AML-193 (cell line): ENCODE data around the gene AP1M2.
A peak's percentile ranks its signal among the peaks of the same experiment; 100 is the strongest.

Experiments used
- DNase-seq, 2 experiments: peaks; one replicate each; lab custom pipeline; 2025; lab: John Stamatoyannopoulos, UW

Gene AP1M2

DNA sequence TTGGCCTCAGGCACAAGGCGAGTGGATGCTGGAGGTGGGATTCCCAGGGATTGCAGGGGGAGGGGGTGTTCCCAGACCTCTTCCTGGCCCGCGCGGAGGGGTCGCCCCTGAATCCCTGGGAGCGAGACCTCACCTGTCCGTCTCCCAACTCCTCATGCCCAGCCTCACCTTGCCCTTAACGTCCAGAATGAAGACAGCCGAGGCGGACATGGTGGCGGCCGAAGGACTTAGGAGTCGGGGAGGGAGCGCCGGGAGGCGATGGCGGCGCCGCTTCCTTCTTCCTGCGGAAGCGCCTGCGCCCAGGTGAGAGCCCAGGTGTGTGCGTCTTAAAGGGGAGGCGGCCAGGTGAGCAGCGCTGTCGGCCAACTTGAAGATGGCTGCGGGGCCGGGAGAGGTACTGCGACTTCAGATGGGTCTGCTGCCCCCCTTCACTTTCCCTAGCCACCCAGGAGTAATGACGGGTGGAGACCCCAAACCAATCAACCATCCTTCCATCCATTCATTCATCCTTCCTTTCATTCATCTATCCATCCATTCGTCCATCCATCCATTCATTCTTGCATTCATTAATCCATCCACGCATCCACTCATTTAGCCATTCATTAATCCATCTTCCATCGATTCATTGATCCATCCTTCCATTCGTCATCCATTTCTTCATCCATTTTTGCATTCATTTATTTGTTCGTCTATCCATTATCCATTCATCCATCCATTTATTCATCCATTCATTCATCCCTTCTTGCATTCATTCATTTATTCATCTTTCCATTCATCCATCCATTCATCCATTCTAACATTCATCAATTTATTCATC lies at the start of gene AP1M2:
Gene AP1M2 (minus strand): TSS at position 291 of the 817 bp plus-strand sequence. CDS start 81 bp downstream, at position 210.
- no peak for DNase-seq

GRCh38 chr19:10636304-10636972 lies 49.3 kb upstream of the AP1M2 start:
- no peak for DNase-seq

- no peak for DNase-seq
Measured at GRCh38 chr19:10634963-10635362, 47.9 kb upstream of the AP1M2 start.

GRCh38 chr19:10634430-10634829 lies 47.3 kb upstream of the AP1M2 start:
- DNase-seq: no peak

GRCh38 chr19:10631874-10632273 lies 44.8 kb upstream of the AP1M2 start:
- no peak for DNase-seq

- DNase-seq: no peak
Measured at GRCh38 chr19:10625762-10626138, 38.6 kb upstream of the AP1M2 start.

DNA sequence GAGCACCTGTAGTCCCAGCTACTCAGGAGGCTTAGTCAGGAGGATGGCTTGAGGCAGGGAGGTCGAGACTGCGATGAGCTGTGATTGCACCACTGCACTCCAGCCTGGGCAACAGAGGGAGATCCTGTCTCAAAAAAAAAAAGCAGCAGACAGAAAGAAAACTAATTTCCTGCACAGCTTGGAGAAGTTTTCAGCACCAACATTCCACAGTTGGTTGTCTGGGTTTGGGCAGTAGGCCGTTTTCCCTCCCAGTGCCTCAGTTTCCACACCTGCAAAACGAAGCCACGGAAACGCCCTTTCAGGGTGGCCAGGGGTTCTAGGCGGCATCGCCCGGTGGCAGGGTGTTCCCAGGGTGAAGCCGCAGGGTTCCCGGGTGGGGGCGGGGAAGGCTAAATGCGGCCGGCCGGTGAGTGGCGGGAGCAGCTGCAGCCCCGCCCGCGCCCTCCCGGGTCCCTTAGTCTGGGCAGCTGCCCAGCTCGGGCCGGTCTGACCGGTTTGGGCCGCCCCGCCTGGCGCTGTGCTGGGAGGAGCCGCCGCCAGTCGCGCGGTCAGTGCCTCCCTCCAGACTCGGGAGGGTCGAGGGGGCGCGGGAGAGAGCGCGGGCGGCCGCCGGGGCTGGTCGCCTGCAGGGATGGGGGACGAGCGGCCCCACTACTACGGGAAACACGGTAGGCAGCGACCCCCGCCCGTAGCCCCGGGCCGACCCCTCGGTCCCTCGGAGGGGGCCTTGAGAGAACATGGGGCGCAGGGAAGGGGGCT lies 38.1 kb upstream of the AP1M2 start, which contains the start of gene SLC44A2:
Gene SLC44A2 (plus strand): TSS at position 551 of the 759 bp plus-strand sequence. CDS start 81 bp downstream, at position 632.
- DNase-seq: no peak

GRCh38 chr19:10624585-10624984 lies 37.5 kb upstream of the AP1M2 start:
- no peak for DNase-seq

GRCh38 chr19:10621966-10622365 lies 34.9 kb upstream of the AP1M2 start:
- no peak for DNase-seq

DNA sequence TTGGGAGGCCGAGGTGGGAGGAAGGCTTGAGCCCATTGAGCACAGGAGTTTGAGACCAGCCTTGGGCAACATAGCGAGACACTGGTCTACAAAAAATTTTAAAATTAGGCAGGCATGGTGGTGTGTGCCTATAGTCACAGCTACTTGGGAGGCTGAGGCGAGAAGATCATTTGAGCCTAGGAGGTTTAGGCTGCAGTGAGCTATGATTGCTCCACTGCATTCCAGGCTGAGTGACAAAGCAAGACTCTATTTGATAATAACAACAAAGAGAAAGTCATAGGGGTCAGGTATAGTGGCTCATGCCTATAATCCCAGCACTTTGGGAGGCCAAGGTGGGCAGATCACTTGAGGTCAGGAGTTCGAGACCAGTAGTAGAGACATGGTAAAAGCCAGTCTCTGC lies 33.7 kb upstream of the AP1M2 start:
- DNase-seq: no peak

DNA sequence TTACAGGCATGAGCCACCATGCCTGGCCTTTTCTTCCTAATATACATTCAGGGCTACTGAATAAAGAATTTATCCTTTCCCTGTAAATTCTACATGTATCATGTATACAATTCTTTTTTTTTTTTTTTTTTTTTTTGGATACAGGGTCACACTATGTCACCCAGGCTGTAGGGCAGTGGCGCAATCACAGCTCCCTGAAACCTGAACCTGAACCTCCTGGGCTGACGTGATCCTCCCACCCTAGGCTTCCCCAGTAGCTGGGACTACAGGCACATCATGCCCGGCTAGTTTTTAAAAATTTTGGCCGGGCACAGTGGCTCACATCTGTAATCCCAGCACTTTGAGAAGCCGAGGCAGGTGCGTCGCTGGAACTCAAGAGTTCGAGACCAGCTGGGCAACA lies 31.7 kb upstream of the AP1M2 start:
- no peak for DNase-seq

- no peak for DNase-seq
Measured at GRCh38 chr19:10617409-10618121, 30.5 kb upstream of the AP1M2 start.

DNA sequence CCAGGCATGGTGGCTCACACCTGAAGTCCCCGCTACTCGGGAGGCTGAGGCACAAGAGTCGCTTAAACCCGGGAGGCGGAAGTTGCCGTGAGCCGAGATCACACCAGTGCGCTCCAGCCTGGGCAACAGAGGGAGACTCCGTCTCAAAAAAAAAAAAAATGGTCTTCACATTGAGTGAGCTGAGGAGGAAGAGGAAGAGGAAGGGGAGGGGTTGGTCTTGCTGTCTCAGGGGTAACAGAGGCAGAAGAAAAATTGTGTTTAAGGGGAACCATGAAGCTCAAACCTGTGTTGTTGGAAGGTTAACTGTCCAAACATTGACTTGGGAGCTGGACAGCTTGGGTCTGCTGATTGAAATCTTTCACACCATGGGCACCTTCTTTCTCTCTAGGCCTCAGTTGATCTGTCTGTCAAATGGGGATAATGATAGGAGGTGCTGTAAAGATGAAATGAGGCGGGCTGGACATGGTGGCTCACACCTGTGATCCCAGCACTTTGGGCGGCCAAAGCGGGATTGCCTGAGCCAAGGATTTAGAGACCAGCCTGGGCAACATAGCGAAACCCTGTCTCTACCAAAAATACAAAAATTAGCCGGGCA lies 28.4 kb upstream of the AP1M2 start:
- DNase-seq: no peak

- no peak for DNase-seq
Measured at GRCh38 chr19:10612499-10613119, 25.5 kb upstream of the AP1M2 start.

DNA sequence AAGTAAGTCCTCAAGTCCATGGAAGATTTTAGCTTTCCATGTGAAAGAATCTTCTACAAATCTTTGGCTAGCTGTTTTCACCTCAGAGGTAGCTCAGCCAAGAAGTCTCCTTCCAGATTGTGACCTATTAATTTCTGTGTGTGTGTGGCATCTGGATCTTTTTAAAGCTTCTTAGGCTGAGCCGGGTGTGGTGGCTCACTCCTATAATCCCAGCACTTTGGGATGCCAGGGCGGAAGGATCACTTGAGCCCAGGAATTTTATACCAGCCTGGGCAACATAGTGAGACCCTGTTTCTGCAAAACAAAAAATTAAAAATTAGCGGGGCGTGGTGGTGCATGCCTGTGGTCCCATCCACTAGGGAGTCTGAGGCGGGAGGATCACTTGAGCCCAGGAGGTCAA lies 24.8 kb upstream of the AP1M2 start:
- DNase-seq: no peak

GRCh38 chr19:10604460-10604980 lies 17.4 kb upstream of the AP1M2 start:
- peak; percentile 16 to 19 for DNase-seq

- DNase-seq: peak; percentile 82 to 88
Measured at GRCh38 chr19:10603873-10604459, 16.9 kb upstream of the AP1M2 start.

GRCh38 chr19:10603084-10603872 lies 16.2 kb upstream of the AP1M2 start:
- peak in 1 of 2 experiments; percentile 13 for DNase-seq

DNA sequence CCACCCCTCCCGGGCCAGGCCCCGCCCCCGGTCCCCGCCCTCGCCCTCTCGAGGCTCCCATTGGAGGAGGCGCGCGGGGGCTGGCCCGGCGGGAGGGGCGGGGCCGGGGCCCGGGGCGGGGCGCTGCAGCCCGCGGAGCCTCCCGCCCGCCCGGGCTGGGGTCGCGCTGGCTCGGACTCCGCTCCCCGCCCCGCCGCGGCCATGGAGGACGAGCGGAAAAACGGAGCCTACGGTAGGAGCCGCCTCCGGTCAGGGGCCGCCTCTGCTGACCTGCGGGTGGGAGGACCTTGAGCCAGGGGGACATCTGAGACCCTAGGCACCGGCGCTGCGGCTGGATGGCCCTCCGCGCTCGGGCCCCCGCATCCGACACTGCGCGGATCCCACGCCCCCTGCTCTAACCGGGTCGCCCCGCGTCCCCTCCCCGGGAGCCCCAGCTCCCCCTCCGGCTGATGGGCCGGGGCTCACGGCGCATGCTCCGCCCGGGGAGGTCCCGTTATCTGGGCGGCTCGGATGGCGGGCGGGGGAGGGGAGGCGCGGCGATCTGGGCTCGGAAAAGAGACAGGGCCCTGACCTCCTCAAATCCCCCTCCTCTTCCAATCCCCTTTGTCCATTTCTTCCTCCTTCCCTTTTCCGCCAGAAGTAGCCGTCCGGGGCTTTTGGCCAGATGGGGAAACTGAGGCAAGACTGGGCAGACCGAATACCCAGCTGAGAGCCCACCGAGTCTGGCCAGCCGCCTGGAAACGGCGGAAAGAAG lies 15.4 kb upstream of the AP1M2 start:
- peak; percentile 39 to 52 for DNase-seq
